Measurements from ENCODE around the gene SOWAHB.

GRCh38 chr4:76894537-76895255, 3.2 kb downstream of the SOWAHB start:
- TF ChIP-seq CTCF (IDR thresholded peaks at IDR 0.05) (no peak), EP300 (IDR thresholded peaks at IDR 0.05) (no peak)

All from esophagus muscularis mucosa (tissue), 3 donors.